ENCODE data around the gene OLA1.

The OLA1 gene

GRCh38 chr2:174035117-174035635, 213.2 kb downstream of the OLA1 start:
- DNase-seq (ENCODE audit: low spot score) = no peak

- no peak for DNase-seq (ENCODE audit: low spot score)
Observed at GRCh38 chr2:174033163-174033550, 215.2 kb downstream of the OLA1 start.

DNA sequence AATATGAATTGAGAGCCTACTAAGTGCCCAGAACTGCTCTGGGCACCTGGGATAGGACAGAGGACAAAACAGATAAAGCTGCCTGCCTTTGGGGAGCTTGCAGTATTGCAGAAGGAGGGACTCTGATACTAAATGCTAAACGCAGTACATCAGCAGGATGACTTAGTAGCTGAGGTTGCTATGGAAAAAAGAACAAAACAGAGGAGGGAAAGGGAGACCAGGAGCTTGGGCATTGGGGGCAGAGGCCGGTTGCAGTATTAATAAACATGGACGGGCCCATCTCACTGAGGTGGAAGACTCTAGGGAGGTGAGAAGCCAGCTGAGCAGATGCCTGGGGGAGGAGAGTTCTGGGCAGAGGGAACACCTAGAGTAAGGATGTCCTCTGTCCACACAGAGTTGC, 217.1 kb downstream of the OLA1 start:
- no peak for DNase-seq (ENCODE audit: low spot score)

DNA sequence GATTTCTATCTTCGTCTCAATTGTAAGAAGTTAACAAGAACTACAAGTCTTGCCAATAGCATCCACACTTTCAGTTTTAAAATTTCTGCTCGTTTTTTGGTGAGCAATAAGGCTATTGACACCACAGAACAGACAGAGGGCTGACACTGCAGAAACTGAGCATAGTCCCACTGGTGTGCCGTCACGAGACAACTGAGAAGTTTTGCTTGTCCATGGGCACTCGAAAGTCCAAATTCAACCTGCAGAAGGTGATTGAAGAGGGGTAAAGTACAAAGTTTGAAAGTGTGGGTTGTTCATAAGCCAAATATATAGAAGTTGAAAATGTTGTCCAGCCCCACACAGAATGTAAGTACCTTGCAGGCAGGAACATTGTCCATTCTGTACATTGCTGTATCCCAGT, 219.4 kb downstream of the OLA1 start:
- no peak for DNase-seq (ENCODE audit: low spot score)

DNA sequence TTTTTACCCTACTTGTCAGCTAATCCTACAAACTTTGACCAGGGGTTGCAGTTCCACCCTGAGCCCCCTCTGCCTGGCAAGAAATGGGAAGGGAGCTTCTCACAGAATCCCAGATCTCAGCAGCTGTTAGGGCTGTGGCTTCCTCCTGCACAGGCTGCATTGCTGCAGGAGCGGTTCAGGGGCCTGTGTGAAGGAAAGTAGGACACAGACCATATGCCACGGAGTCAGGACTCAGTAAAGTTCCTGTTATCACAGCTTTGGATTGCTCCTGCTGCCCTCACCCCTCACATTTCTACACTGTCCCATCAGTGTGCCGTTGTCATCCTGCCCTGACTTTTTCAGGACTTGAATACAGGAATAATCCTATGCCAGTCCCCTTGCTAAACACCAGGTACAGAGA, 220.4 kb downstream of the OLA1 start:
- no peak for DNase-seq (ENCODE audit: low spot score)

GRCh38 chr2:174026122-174026845, 222.0 kb downstream of the OLA1 start:
- no peak for DNase-seq (ENCODE audit: low spot score)

DNA sequence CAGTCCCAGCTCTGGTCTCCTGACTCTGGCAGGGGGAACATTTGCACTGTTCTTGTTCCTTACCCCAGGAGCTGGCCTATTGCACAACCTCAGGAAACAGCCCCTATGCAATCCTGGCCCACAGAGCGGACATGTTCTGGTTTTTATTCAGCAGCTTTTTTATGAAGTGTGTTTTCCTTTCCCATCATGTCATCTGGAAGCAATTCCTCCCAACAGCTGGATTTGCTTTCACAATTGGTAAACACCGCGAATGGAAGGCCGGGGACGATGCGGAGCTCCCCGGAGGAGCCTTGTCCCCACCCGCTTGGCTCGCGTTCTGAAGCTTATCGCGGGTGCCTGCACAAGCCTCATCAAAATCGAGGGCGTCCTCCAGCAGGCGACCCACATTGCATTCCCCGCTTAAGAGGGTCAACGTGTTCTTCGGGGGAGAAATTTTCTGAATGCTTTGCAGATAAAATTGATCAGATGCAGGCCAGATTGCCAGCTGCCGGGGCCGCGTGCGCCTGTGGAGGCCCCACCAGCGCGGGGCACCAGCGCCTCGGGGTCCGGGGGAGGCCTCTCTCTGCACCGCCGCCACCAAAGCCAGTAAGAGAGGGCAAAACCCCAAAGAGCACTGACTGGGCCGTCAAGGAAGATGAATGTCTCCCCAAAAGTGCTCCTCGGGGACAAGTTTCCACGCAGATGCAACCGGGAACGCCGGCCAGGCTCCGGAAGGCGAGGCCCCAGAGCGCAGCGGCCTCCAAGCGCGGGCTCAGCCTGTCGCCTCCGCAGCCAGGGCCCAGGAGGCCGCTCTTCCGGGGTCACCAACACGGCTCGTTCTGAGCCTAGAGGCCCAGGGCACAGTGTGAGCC, 222.8 kb downstream of the OLA1 start:
- DNase-seq (ENCODE audit: low spot score) = no peak

DNA sequence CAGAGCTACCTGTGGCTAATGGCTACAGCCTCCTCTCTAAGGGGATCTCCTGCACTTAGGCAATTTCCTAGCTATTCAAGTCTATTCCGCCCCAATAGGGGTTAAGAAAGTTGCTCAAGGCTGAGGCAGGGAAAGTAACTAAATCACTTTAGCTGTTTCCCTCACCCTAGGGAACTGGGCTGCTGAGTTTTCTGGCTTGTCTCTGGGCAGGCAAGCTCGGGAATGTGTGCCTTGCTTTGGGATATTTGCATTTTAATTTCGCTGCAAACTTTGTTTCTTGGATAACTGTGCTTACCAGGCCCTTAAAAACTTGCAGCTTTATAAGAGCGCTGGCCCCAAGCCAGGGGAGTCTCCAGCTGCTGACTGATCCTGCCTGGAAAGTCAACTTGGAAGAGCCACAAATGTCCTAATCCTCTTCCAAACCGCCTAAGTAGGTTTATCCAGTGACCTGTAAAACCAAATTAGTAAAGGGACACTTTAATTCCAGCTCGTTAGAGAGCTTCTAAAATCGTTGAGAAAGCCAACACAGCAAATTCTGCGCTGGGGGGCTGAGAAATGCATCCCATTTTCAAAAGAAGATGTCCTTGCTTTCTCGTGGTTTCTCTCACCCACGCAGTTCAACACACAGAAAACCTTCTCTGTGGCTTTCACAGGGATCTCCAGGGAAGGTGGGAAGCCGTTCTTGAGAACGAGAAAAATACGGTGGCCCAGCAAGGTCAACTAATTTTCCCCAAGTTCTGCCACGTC, 223.6 kb downstream of the OLA1 start:
- DNase-seq (ENCODE audit: low spot score) = no peak

DNA sequence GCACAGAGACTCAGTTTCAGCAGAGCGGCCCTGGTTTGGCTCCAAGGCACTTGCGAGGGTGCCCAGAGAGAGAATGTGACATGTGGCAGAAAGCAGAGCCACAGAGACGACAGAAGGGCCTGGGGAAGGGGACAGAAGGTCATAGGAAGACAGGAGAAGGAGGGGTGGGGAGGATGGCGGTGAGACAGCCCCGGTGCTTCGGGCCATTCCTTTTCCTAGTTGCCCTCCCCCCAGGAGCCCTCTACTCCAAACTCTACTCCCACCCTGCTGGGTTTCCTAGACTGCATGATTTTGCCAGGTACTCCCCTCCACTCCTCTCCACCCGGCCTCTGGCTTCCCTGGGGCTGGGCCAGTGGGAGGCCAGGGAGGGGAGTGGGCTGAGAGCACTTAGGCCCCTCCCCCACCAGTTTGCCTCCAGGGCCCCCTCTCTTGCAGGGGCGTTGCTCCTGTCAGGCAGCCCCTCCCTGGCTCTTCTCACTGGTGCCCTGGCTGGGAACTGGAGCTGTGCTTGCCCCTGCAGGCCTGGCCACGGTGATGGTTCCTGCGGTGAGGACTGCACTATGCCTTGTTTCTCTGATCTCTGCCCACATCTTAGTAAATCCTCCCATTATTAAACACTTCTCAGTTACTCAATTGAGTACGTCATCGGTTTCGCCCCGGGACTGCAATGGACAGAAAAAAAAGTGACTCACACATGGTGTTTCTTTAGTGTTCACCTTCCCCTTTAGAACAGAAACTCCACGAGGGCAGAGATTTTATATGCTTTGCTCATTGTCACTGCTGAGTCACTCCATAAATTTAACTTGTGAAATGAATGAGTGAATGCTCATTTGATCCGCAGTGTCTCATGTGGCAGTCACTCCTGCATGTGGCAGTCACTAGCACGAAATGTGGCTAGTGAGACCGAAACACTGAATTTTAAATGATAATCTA, 224.5 kb downstream of the OLA1 start:
- DNase-seq (ENCODE audit: low spot score) = no peak

Data from hematopoietic multipotent progenitor cell treated with erythropoietin and hydrocortisone succinate and interleukin-3 and kit ligand, for 15 days (in vitro differentiated cells).